ENCODE results near the gene LRP5. TPM values are rescaled to one million over a fixed set of nuclear protein-coding genes. Genes with fewer than 3 reads are reported as not detected.

LRP5 gene
- total RNA-seq, 2 donors from 2014 or later = 81.0 to 110 TPM

DNA sequence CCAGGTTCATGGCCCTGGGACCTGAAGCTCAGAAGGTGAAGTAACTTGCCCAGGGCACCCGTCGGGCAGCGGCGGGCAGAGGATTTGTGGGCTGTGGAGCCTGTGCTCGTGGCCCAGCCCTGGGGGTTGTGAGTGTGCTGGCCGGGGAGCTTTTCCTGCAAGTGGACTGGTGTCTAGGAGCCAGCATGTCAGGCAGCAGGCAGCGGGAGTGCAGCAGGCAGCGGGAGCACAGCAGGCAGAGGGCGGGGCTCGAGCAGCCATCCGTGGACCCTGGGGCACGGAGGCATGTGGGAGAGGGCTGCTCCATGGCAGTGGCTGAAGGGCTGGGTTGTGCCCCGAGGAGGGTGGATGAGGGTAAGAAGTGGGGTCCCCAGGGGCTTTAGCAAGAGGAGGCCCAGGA lies 75.4 kb downstream of the LRP5 start:
- intact Hi-C loops (cut with DNase I) = loop anchor here (10.0 kb wide), 1 partner anchor 73 kb away; the partner anchor contains the start of gene LRP5
- Histone ChIP-seq H3K27me3 (no peaks in the 10 kb centered on the region), H3K36me3 (peaks cover 5% of the 10 kb centered on the region), H3K27ac (no peak overlapping the region), H3K9ac (ENCODE audit: low read depth in 2 of 2, low read length in 2 of 2) (no peak overlapping the region), H3K4me1 (no peaks in the 10 kb centered on the region), H3K9me3 (no peaks in the 10 kb centered on the region), H3K4me3 (no peak overlapping the region)
- no peak for DNase-seq
- TF ChIP-seq, protein P1, sequence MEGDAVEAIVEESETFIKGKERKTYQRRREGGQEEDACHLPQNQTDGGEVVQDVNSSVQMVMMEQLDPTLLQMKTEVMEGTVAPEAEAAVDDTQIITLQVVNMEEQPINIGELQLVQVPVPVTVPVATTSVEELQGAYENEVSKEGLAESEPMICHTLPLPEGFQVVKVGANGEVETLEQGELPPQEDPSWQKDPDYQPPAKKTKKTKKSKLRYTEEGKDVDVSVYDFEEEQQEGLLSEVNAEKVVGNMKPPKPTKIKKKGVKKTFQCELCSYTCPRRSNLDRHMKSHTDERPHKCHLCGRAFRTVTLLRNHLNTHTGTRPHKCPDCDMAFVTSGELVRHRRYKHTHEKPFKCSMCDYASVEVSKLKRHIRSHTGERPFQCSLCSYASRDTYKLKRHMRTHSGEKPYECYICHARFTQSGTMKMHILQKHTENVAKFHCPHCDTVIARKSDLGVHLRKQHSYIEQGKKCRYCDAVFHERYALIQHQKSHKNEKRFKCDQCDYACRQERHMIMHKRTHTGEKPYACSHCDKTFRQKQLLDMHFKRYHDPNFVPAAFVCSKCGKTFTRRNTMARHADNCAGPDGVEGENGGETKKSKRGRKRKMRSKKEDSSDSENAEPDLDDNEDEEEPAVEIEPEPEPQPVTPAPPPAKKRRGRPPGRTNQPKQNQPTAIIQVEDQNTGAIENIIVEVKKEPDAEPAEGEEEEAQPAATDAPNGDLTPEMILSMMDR (IDR thresholded peaks at IDR 0.05) = no peak

GRCh38 chr11:68388595-68389198 lies 76.3 kb downstream of the LRP5 start:
- Histone ChIP-seq H3K9me3 (no peaks in the 10 kb centered on the region), H3K36me3 (peaks cover 5% of the 10 kb centered on the region), H3K27me3 (no peaks in the 10 kb centered on the region), H3K4me1 (no peaks in the 10 kb centered on the region), H3K27ac (no peak overlapping the region), H3K4me3 (no peak overlapping the region), H3K9ac (ENCODE audit: low read depth in 2 of 2, low read length in 2 of 2) (no peak overlapping the region)
- DNase-seq = no peak
- TF ChIP-seq, protein P1 (IDR thresholded peaks at IDR 0.05) = no peak
- intact Hi-C loops (cut with DNase I) = loop anchor here (10.0 kb wide), 1 partner anchor 74 kb away; the partner anchor contains the start of gene LRP5

GRCh38 chr11:68390315-68390714 lies 77.9 kb downstream of the LRP5 start:
- Histone ChIP-seq H3K27me3 (no peaks in the 10 kb centered on the region), H3K27ac (no peak overlapping the region), H3K9me3 (no peaks in the 10 kb centered on the region), H3K4me1 (no peaks in the 10 kb centered on the region), H3K36me3 (peaks cover 5% of the 10 kb centered on the region), H3K9ac (ENCODE audit: low read depth in 2 of 2, low read length in 2 of 2) (no peak overlapping the region), H3K4me3 (no peak overlapping the region)
- intact Hi-C loops (cut with DNase I) = no loop called here
- TF ChIP-seq, protein P1 (IDR thresholded peaks at IDR 0.05) = no peak
- DNase-seq = no peak

DNA sequence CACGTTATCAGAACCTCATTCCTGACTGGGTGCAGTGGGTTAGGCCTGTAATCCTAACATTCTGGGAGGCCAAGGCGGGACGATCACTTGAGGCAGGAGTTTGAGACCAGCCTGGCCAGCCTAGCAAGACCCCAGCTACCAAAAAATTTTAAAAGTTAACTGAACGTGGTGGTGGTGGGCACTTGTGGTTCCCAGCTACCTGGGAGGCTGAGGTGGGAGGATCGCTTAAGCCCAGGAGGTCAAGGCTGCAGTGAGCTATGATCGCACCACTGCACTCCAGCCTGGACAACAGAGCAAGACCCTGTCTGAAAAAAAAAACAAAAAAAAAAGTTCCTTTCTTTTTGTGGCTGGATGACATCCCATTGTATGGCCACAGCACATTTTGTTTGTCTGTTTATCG lies 80.4 kb downstream of the LRP5 start:
- Histone ChIP-seq H3K36me3 (no peaks in the 10 kb centered on the region), H3K4me3 (no peak overlapping the region), H3K27ac (no peak overlapping the region), H3K4me1 (no peaks in the 10 kb centered on the region), H3K9ac (ENCODE audit: low read depth in 2 of 2, low read length in 2 of 2) (no peak overlapping the region), H3K9me3 (no peaks in the 10 kb centered on the region), H3K27me3 (no peaks in the 10 kb centered on the region)
- intact Hi-C loops (cut with DNase I) = no loop called here
- no peak for DNase-seq
- TF ChIP-seq, protein P1 (IDR thresholded peaks at IDR 0.05) = no peak

- intact Hi-C loops (cut with DNase I) = no loop called here
- TF ChIP-seq, protein P1 (IDR thresholded peaks at IDR 0.05) = no peak
- Histone ChIP-seq H3K9me3 (no peaks in the 10 kb centered on the region), H3K4me1 (peaks cover 10% of the 10 kb centered on the region), H3K27me3 (no peaks in the 10 kb centered on the region), H3K4me3 (no peak overlapping the region), H3K27ac (no peak overlapping the region), H3K9ac (ENCODE audit: low read depth in 2 of 2, low read length in 2 of 2) (no peak overlapping the region), H3K36me3 (no peaks in the 10 kb centered on the region)
- no peak for DNase-seq
Observed at GRCh38 chr11:68396516-68396915, 84.1 kb downstream of the LRP5 start.

Data from colonic mucosa (tissue), 4 donors.